ENCODE data around the gene STRA6. TPM values are rescaled to one million over a fixed set of nuclear protein-coding genes. Genes with fewer than 3 reads are reported as not detected.

The STRA6 gene
- total RNA-seq, 1 experiment from 2014 or later = not detected

- Mint-ChIP-seq H3K36me3 (ENCODE audit: insufficient read depth, unreplicated experiment) (no peaks in the 10 kb centered on the region), H3K9me3 (ENCODE audit: unreplicated experiment) (no peaks in the 10 kb centered on the region), H3K4me1 (ENCODE audit: insufficient read depth, unreplicated experiment) (no peaks in the 10 kb centered on the region), H3K27ac (ENCODE audit: low read depth, unreplicated experiment) (no peak overlapping the region), H3K27me3 (ENCODE audit: insufficient read depth, unreplicated experiment) (peaks cover 34% of the 10 kb centered on the region), H3K4me3 (ENCODE audit: unreplicated experiment) (no peak overlapping the region)
- intact Hi-C loops (cut with micrococcal nuclease) = no loop called here
- ChIA-PET CTCF (no interaction called here), POLR2A (no interaction called here)
- DNase-seq (ENCODE audit: unreplicated experiment) = no peak
- BruUV-seq (replicated peaks) = no TSS peak
- TF ChIP-seq CTCF (IDR thresholded peaks at IDR 0.05; ENCODE audit: unreplicated experiment) = no peak
Measured at GRCh38 chr15:74222240-74223119, 19.9 kb upstream of the STRA6 start.

- no TSS peak for BruUV-seq (replicated peaks)
- no peaks in the 10 kb centered on the region for H3K4me1 Mint-ChIP-seq (ENCODE audit: insufficient read depth, unreplicated experiment)
- DNase-seq (ENCODE audit: unreplicated experiment) = no peak
- no peak overlapping the region for H3K27ac Mint-ChIP-seq (ENCODE audit: low read depth, unreplicated experiment)
- ChIA-PET CTCF (no interaction called here), POLR2A (no interaction called here)
- no peaks in the 10 kb centered on the region for H3K9me3 Mint-ChIP-seq (ENCODE audit: unreplicated experiment)
- H3K36me3 Mint-ChIP-seq (ENCODE audit: insufficient read depth, unreplicated experiment) = no peaks in the 10 kb centered on the region
- H3K4me3 Mint-ChIP-seq (ENCODE audit: unreplicated experiment) = no peak overlapping the region
- intact Hi-C loops (cut with micrococcal nuclease) = no loop called here
- peaks cover 32% of the 10 kb centered on the region for H3K27me3 Mint-ChIP-seq (ENCODE audit: insufficient read depth, unreplicated experiment)
- no peak for TF ChIP-seq CTCF (IDR thresholded peaks at IDR 0.05; ENCODE audit: unreplicated experiment)
Measured at GRCh38 chr15:74221399-74222239, 19.0 kb upstream of the STRA6 start.

GRCh38 chr15:74220475-74221248, 18.1 kb upstream of the STRA6 start:
- no peak for DNase-seq (ENCODE audit: unreplicated experiment)
- H3K27ac Mint-ChIP-seq (ENCODE audit: low read depth, unreplicated experiment) = no peak overlapping the region
- H3K9me3 Mint-ChIP-seq (ENCODE audit: unreplicated experiment) = no peaks in the 10 kb centered on the region
- TF ChIP-seq CTCF (IDR thresholded peaks at IDR 0.05; ENCODE audit: unreplicated experiment) = no peak
- POLR2A ChIA-PET = no interaction called here
- H3K36me3 Mint-ChIP-seq (ENCODE audit: insufficient read depth, unreplicated experiment) = no peaks in the 10 kb centered on the region
- H3K4me3 Mint-ChIP-seq (ENCODE audit: unreplicated experiment) = no peak overlapping the region
- H3K4me1 Mint-ChIP-seq (ENCODE audit: insufficient read depth, unreplicated experiment) = peaks cover 6% of the 10 kb centered on the region
- BruUV-seq (replicated peaks) = no TSS peak
- intact Hi-C loops (cut with micrococcal nuclease) = no loop called here
- CTCF ChIA-PET = interaction anchor here (0.6 kb wide), 2 partner anchors 44 to 1760 kb away, joined by 3 read pairs; no protein-coding TSS in a partner anchor
- peaks cover 23% of the 10 kb centered on the region for H3K27me3 Mint-ChIP-seq (ENCODE audit: insufficient read depth, unreplicated experiment)
